ENCODE measurements around the gene PHACTR1.
"Not testable (repeated sequence)": the region's sequence is repeated elsewhere in the genome, so short reads cannot be mapped to it uniquely, and the experiment has no call there.

The PHACTR1 gene

GRCh38 chr6:12761376-12762115, 45.0 kb downstream of the PHACTR1 start:
- ChIA-PET CTCF (no interaction called here), POLR2A (no interaction called here)
- TF ChIP-seq TARDBP (IDR thresholded peaks at IDR 0.05) = no peak
- no peak for DNase-seq (ENCODE audit: extremely low spot score)

GRCh38 chr6:12762731-12763434, 46.3 kb downstream of the PHACTR1 start:
- POLR2A ChIA-PET; DNase-seq (ENCODE audit: extremely low spot score); CTCF ChIA-PET: not testable (repeated sequence)

GRCh38 chr6:12766365-12766764, 49.8 kb downstream of the PHACTR1 start:
- CTCF ChIA-PET = no interaction called here
- TF ChIP-seq PKNOX1 (IDR thresholded peaks at IDR 0.05) (no peak), NFRKB (IDR thresholded peaks at IDR 0.05) (no peak), TARDBP (IDR thresholded peaks at IDR 0.05) (no peak), BHLHE40 (IDR thresholded peaks at IDR 0.05; ENCODE audit: borderline replicate concordance) (no peak), ARNT (IDR thresholded peaks at IDR 0.05) (no peak), SUZ12 (IDR thresholded peaks at IDR 0.05) (no peak), ZNF384 (IDR thresholded peaks at IDR 0.05) (no peak), HDGF (IDR thresholded peaks at IDR 0.05; ENCODE audit: borderline replicate concordance) (no peak), L3MBTL2 (conservative IDR thresholded peaks at IDR 0.05) (no peak)
- POLR2A ChIA-PET = no interaction called here
- DNase-seq (ENCODE audit: extremely low spot score) = no peak

- no peak for TF ChIP-seq FOXM1 (IDR thresholded peaks at IDR 0.05; ENCODE audit: borderline replicate concordance)
- TF ChIP-seq PKNOX1 (IDR thresholded peaks at IDR 0.05) = no peak
- TF ChIP-seq BHLHE40 (IDR thresholded peaks at IDR 0.05; ENCODE audit: borderline replicate concordance) = no peak
- no peak for TF ChIP-seq SUZ12 (IDR thresholded peaks at IDR 0.05)
- POLR2A ChIA-PET = no interaction called here
- no peak for DNase-seq (ENCODE audit: extremely low spot score)
- CTCF ChIA-PET = no interaction called here
These were observed 50.4 kb downstream of the PHACTR1 start for GRCh38 chr6:12767016-12767415.

GRCh38 chr6:12769556-12770256, 53.1 kb downstream of the PHACTR1 start:
- TF ChIP-seq CTBP1 (IDR thresholded peaks at IDR 0.05; ENCODE audit: borderline replicate concordance) = no peak
- no peak for TF ChIP-seq LEF1 (IDR thresholded peaks at IDR 0.05; ENCODE audit: borderline replicate concordance)
- TF ChIP-seq ZNF384 (IDR thresholded peaks at IDR 0.05) = no peak
- TF ChIP-seq FOXK2 (IDR thresholded peaks at IDR 0.05) = no peak
- no peak for TF ChIP-seq TARDBP (IDR thresholded peaks at IDR 0.05)
- TF ChIP-seq BHLHE40 (IDR thresholded peaks at IDR 0.05; ENCODE audit: borderline replicate concordance) = no peak
- TF ChIP-seq SP1 (IDR thresholded peaks at IDR 0.05) = no peak
- no peak for TF ChIP-seq NFRKB (IDR thresholded peaks at IDR 0.05)
- no peak for TF ChIP-seq L3MBTL2 (conservative IDR thresholded peaks at IDR 0.05)
- no peak for TF ChIP-seq PKNOX1 (IDR thresholded peaks at IDR 0.05)
- no peak for TF ChIP-seq SUZ12 (IDR thresholded peaks at IDR 0.05)
- TF ChIP-seq ARNT (IDR thresholded peaks at IDR 0.05) = no peak
- TF ChIP-seq ELF4 (IDR thresholded peaks at IDR 0.05) = no peak
- no peak for TF ChIP-seq FOXA1 (IDR thresholded peaks at IDR 0.05)
- TF ChIP-seq FOXM1 (IDR thresholded peaks at IDR 0.05; ENCODE audit: borderline replicate concordance) = no peak
- no peak for TF ChIP-seq HDGF (IDR thresholded peaks at IDR 0.05; ENCODE audit: borderline replicate concordance)
- CTCF ChIA-PET = no interaction called here
- POLR2A ChIA-PET = no interaction called here
- DNase-seq (ENCODE audit: extremely low spot score) = no peak

GRCh38 chr6:12772416-12772815, 55.8 kb downstream of the PHACTR1 start:
- DNase-seq (ENCODE audit: extremely low spot score) = no peak
- CTCF ChIA-PET = no interaction called here
- POLR2A ChIA-PET = no interaction called here
- TF ChIP-seq ZNF384 (IDR thresholded peaks at IDR 0.05) (no peak), CTBP1 (IDR thresholded peaks at IDR 0.05; ENCODE audit: borderline replicate concordance) (no peak), LEF1 (IDR thresholded peaks at IDR 0.05; ENCODE audit: borderline replicate concordance) (no peak), PKNOX1 (IDR thresholded peaks at IDR 0.05) (no peak), SUZ12 (IDR thresholded peaks at IDR 0.05) (no peak), FOXA1 (IDR thresholded peaks at IDR 0.05) (no peak), FOXK2 (IDR thresholded peaks at IDR 0.05) (no peak), BHLHE40 (IDR thresholded peaks at IDR 0.05; ENCODE audit: borderline replicate concordance) (no peak), L3MBTL2 (conservative IDR thresholded peaks at IDR 0.05) (no peak), TARDBP (IDR thresholded peaks at IDR 0.05) (no peak), NFRKB (IDR thresholded peaks at IDR 0.05) (no peak), SP1 (IDR thresholded peaks at IDR 0.05) (no peak)
